Gastrocnemius medialis (tissue), 4 donors: ENCODE data around the gene ASB3. TPM values are rescaled to one million over a fixed set of nuclear protein-coding genes. Genes with fewer than 3 reads are reported as not detected.

Experiments used
- ATAC-seq, 2 donors: fragments of 150-250 bp; one replicate each; pipeline ENCODE4 v1.9.1; 2016
- DNase-seq, 2 donors: peaks; one replicate each; pipeline ENCODE4 v3.0.0-alpha.2; 2019
- H3K27ac ChIP-seq, 4 donors: fragments of 200-600 bp; sonication (generic); 1 replicate in 1 of 4; 2 replicates in 3 of 4; pipeline ENCODE4 v1.5.1; 2016 to 2018; ENCODE audit warnings: mild to moderate bottlenecking in 2 of 4, moderate library complexity in 1 of 4
- H3K27me3 ChIP-seq, 3 donors: fragments of 200-600 bp; sonication (generic) in 2 of 3; 1 replicate in 1 of 3; 2 replicates in 2 of 3; pipeline versions ENCODE4 v1.5.1 to v1.6.0; 2016 to 2019; ENCODE audit warnings: mild to moderate bottlenecking in 1 of 3, moderate library complexity in 1 of 3
- H3K36me3 ChIP-seq, 2 donors: fragments of 200-600 bp; sonication (generic) in 1 of 2; one replicate each; pipeline ENCODE4 v1.5.1; 2017 to 2018
- H3K4me1 ChIP-seq, 2 donors: fragments of 200-600 bp; sonication (generic) in 1 of 2; one replicate each; pipeline ENCODE4 v1.5.1; 2016 to 2017; ENCODE audit warnings: mild to moderate bottlenecking in 2 of 2
- H3K4me3 ChIP-seq, 4 donors: fragments of 200-600 bp; sonication (generic) in 3 of 4; 1 replicate in 1 of 4; 2 replicates in 3 of 4; pipeline ENCODE4 v1.5.1; 2016 to 2019; ENCODE audit warnings: mild to moderate bottlenecking in 2 of 4
- H3K9me3 ChIP-seq, 3 donors: fragments of 200-600 bp; sonication (generic) in 2 of 3; 1 replicate in 1 of 3; 2 replicates in 2 of 3; pipeline ENCODE4 v1.5.1; 2016 to 2019
- CTCF ChIP-seq, 5 experiments: fragments of 450-650 bp in 3 of 5; fragments of 200-600 bp in 2 of 5; sonication (generic) in 2 of 5; IDR thresholded peaks in 4 of 5; conservative IDR thresholded peaks in 1 of 5; 1 replicate in 4 of 5; 2 replicates in 1 of 5; pipeline ENCODE4 v1.5.1; 2016 to 2019; ENCODE audit warnings: antibody characterized with exemption in 5 of 5, mild to moderate bottlenecking in 3 of 5, moderate library complexity in 3 of 5
- POLR2A ChIP-seq, 2 donors: fragments of 450-650 bp; IDR thresholded peaks; one replicate each; pipeline ENCODE4 v1.6.1; 2017; ENCODE audit warnings: antibody characterized with exemption in 2 of 2, mild to moderate bottlenecking in 2 of 2, moderate library complexity in 2 of 2
- in situ Hi-C, 4 donors: fragments of 200-750 bp; cut with MboI; loops; one replicate each; pipeline versions ENCODE4 v1.15.0 to v1.8.0; 2017; ENCODE audit warnings: low sequenced_read_pairs in 4 of 4
- intact Hi-C: fragments of 100-400 bp; cut with DNase I; formaldehyde crosslinking; loops from one replicate; pipeline ENCODE4 v1.15.1; 2023; ENCODE audit warnings: low total_unique reads
- total RNA-seq, 4 donors: library from RNA; depleted of rRNA; stranded (reverse); fragments of >200 nt; gene quantifications; one replicate each; pipeline versions ENCODE4 v1.1.0 to v1.2.3, GENCODE V29; 2016

The ASB3 gene
- total RNA-seq, 4 donors from 2014 or later = 5.0 to 7.6 (median 6.4) TPM

- Histone ChIP-seq H3K27me3 (no peaks in the 10 kb centered on the region), H3K4me1 (peaks cover 31 to 40% of the 10 kb centered on the region in 2 donors), H3K9me3 (no peaks in the 10 kb centered on the region), H3K36me3 (peaks cover 0 to 4% of the 10 kb centered on the region in 2 donors), H3K4me3 (no peak overlapping the region), H3K27ac (no peak overlapping the region)
- no peak for ATAC-seq
- DNase-seq = no peak
- intact Hi-C loops (no loop called here), in situ Hi-C loops (no loop called here)
- no peak for TF ChIP-seq CTCF (IDR thresholded peaks at IDR 0.05 in 4 of 5, conservative IDR thresholded peaks at IDR 0.05 in 1 of 5)
- no peak for TF ChIP-seq POLR2A (IDR thresholded peaks at IDR 0.05)
Observed at GRCh38 chr2:53784436-53784835, 2.3 kb downstream of the ASB3 start.

- Histone ChIP-seq H3K4me1 (peaks cover 17 to 29% of the 10 kb centered on the region in 2 donors), H3K4me3 (no peak overlapping the region), H3K27ac (no peak overlapping the region), H3K36me3 (peaks cover 0 to 4% of the 10 kb centered on the region in 2 donors), H3K27me3 (no peaks in the 10 kb centered on the region), H3K9me3 (no peaks in the 10 kb centered on the region)
- TF ChIP-seq CTCF (IDR thresholded peaks at IDR 0.05 in 4 of 5, conservative IDR thresholded peaks at IDR 0.05 in 1 of 5) = no peak
- no peak for TF ChIP-seq POLR2A (IDR thresholded peaks at IDR 0.05)
- in situ Hi-C loops (no loop called here), intact Hi-C loops (no loop called here)
- ATAC-seq = no peak
- DNase-seq = no peak
Observed at GRCh38 chr2:53782676-53783075, 4.1 kb downstream of the ASB3 start.

GRCh38 chr2:53780056-53780455, 6.7 kb downstream of the ASB3 start:
- peaks cover 7 to 15% of the 10 kb centered on the region in 2 donors for H3K4me1 ChIP-seq
- DNase-seq (no peak), ATAC-seq (no peak)
- TF ChIP-seq POLR2A (IDR thresholded peaks at IDR 0.05) (no peak), CTCF (IDR thresholded peaks at IDR 0.05 in 4 of 5, conservative IDR thresholded peaks at IDR 0.05 in 1 of 5) (no peak)
- peaks cover 0 to 10% of the 10 kb centered on the region in 2 donors for H3K36me3 ChIP-seq
- in situ Hi-C loops (no loop called here), intact Hi-C loops (no loop called here)
- H3K4me3 ChIP-seq = no peak overlapping the region
- no peak overlapping the region for H3K27ac ChIP-seq
- no peaks in the 10 kb centered on the region for H3K9me3 ChIP-seq
- H3K27me3 ChIP-seq = no peaks in the 10 kb centered on the region

- no peak for TF ChIP-seq POLR2A (IDR thresholded peaks at IDR 0.05)
- no peak for TF ChIP-seq CTCF (IDR thresholded peaks at IDR 0.05 in 4 of 5, conservative IDR thresholded peaks at IDR 0.05 in 1 of 5)
- ATAC-seq = no peak
Observed at GRCh38 chr2:53778536-53779162, 8.1 kb downstream of the ASB3 start.

GRCh38 chr2:53777134-53777533, 9.6 kb downstream of the ASB3 start:
- no peak for DNase-seq
- no peaks in the 10 kb centered on the region for H3K4me1 ChIP-seq
- TF ChIP-seq CTCF (IDR thresholded peaks at IDR 0.05 in 4 of 5, conservative IDR thresholded peaks at IDR 0.05 in 1 of 5) (no peak), POLR2A (IDR thresholded peaks at IDR 0.05) (no peak)
- H3K27me3 ChIP-seq = no peaks in the 10 kb centered on the region
- H3K4me3 ChIP-seq = no peak overlapping the region
- no peak overlapping the region for H3K27ac ChIP-seq
- peaks cover 0 to 10% of the 10 kb centered on the region in 2 donors for H3K36me3 ChIP-seq
- ATAC-seq = no peak
- intact Hi-C loops = no loop called here
- in situ Hi-C loops = no loop called here
- no peaks in the 10 kb centered on the region for H3K9me3 ChIP-seq

More at GRCh38 chr2:53778536-53779162, 8.1 kb downstream of the ASB3 start:
- intact Hi-C loops = no loop called here
- Histone ChIP-seq H3K4me3 (no peak overlapping the region), H3K36me3 (peaks cover 0 to 10% of the 10 kb centered on the region in 2 donors), H3K27me3 (no peaks in the 10 kb centered on the region), H3K4me1 (peaks cover 0 to 5% of the 10 kb centered on the region in 2 donors), H3K9me3 (no peaks in the 10 kb centered on the region), H3K27ac (no peak overlapping the region)
- DNase-seq = no peak
- in situ Hi-C loops = no loop called here
